WTC11 (cell line): ENCODE results near the gene MS4A14. TPM values are rescaled to one million over a fixed set of nuclear protein-coding genes. Genes with fewer than 3 reads are reported as not detected.

Source experiments
- ATAC-seq: fragments of 200-7000 bp; cut with Tn5 transposase; 2 replicates; pipeline ENCODE4 v1.10.0; 2021; ENCODE audit warnings: mild to moderate bottlenecking, moderate library complexity
- CTCF ChIA-PET: fragments of 300-600 bp; sonication (Branson Sonifier 250); formaldehyde crosslinking; loops from one replicate; lab custom pipeline; 2021; ENCODE audit warnings: antibody characterized with exemption; lab: Charles Lee
- POLR2A ChIA-PET: fragments of 350-600 bp; sonication (Branson Sonifier 250); formaldehyde crosslinking; loops from one replicate; lab custom pipeline; 2021; ENCODE audit warnings: antibody characterized with exemption; lab: Charles Lee
- DNase-seq: peaks from one replicate; pipeline ENCODE4 v3.0.0; 2021; ENCODE audit warnings: low spot score
- H3K27ac Mint-ChIP-seq: 2 replicates; pipeline ENCODE4 v1.8.0; 2021; ENCODE audit warnings: mixed read lengths
- H3K27me3 Mint-ChIP-seq: 2 replicates; pipeline ENCODE4 v1.8.0; 2021; ENCODE audit warnings: low read depth, mild to moderate bottlenecking, moderate library complexity, mixed read lengths
- H3K36me3 Mint-ChIP-seq: 2 replicates; pipeline ENCODE4 v1.8.0; 2021; ENCODE audit warnings: mixed read lengths
- H3K4me1 Mint-ChIP-seq: 2 replicates; pipeline ENCODE4 v1.8.0; 2022; ENCODE audit warnings: mixed read lengths
- H3K4me3 Mint-ChIP-seq: 2 replicates; pipeline ENCODE4 v1.8.0; 2021; ENCODE audit warnings: mild to moderate bottlenecking, moderate library complexity, mixed read lengths
- H3K9me3 Mint-ChIP-seq: 2 replicates; pipeline ENCODE4 v1.8.0; 2021; ENCODE audit warnings: mixed read lengths
- FOXK1 ChIP-seq: sonication (generic); formaldehyde crosslinking; IDR thresholded peaks from 2 replicates; pipeline ENCODE4 v1.8.0; 2022; ENCODE audit warnings: mild to moderate bottlenecking, moderate library complexity, missing genetic modification reagents
- HMGA2 ChIP-seq: fragments of 250-450 bp; sonication (Bioruptor Pico); IDR thresholded peaks from 2 replicates; pipeline ENCODE4 v1.4.0; 2021; ENCODE audit warnings: mild to moderate bottlenecking, moderate library complexity
- IRF2 ChIP-seq: sonication (generic); formaldehyde crosslinking; IDR thresholded peaks from 2 replicates; pipeline ENCODE4 v1.8.0; 2022; ENCODE audit warnings: low read depth, missing genetic modification reagents, borderline replicate concordance
- NFE2L1 ChIP-seq: sonication (generic); formaldehyde crosslinking; IDR thresholded peaks from 2 replicates; pipeline ENCODE4 v1.8.1; 2023; ENCODE audit warnings: missing genetic modification reagents
- RELA ChIP-seq: sonication (generic); formaldehyde crosslinking; IDR thresholded peaks from 2 replicates; pipeline ENCODE4 v1.8.1; 2022; ENCODE audit warnings: missing genetic modification reagents, mild to moderate bottlenecking, borderline replicate concordance
- SMAD4 ChIP-seq: sonication (generic); formaldehyde crosslinking; IDR thresholded peaks from 2 replicates; pipeline ENCODE4 v1.8.0; 2022; ENCODE audit warnings: mild to moderate bottlenecking, missing genetic modification reagents
- SOX15 ChIP-seq: fragments of 250-450 bp; sonication (Bioruptor Pico); IDR thresholded peaks from 2 replicates; pipeline ENCODE4 v1.9.0; 2021; ENCODE audit warnings: mild to moderate bottlenecking
- TEAD1 ChIP-seq: sonication (generic); formaldehyde crosslinking; IDR thresholded peaks from 2 replicates; pipeline ENCODE4 v1.8.0; 2022; ENCODE audit warnings: mild to moderate bottlenecking, missing genetic modification reagents
- TEAD4 ChIP-seq: sonication (generic); formaldehyde crosslinking; IDR thresholded peaks from 2 replicates; pipeline ENCODE4 v1.8.0; 2022; ENCODE audit warnings: mild to moderate bottlenecking, missing genetic modification reagents
- TP53 ChIP-seq: sonication (generic); formaldehyde crosslinking; IDR thresholded peaks from 2 replicates; pipeline ENCODE4 v1.8.1; 2023; ENCODE audit warnings: mild to moderate bottlenecking, missing genetic modification reagents
- ZBTB21 ChIP-seq: sonication (generic); formaldehyde crosslinking; IDR thresholded peaks from 2 replicates; pipeline ENCODE4 v1.8.1; 2023; ENCODE audit warnings: mild to moderate bottlenecking, missing genetic modification reagents, borderline replicate concordance
- ZNF138 ChIP-seq: sonication (generic); formaldehyde crosslinking; conservative IDR thresholded peaks from 2 replicates; pipeline ENCODE4 v1.8.1; 2022; ENCODE audit warnings: mild to moderate bottlenecking, moderate library complexity, missing genetic modification reagents
- ZNF232 ChIP-seq: sonication (generic); formaldehyde crosslinking; IDR thresholded peaks from 2 replicates; pipeline ENCODE4 v1.8.0; 2022; ENCODE audit warnings: mild to moderate bottlenecking, missing genetic modification reagents
- ZNF396 ChIP-seq: fragments of 250-450 bp; sonication (Bioruptor Pico); IDR thresholded peaks from 2 replicates; pipeline ENCODE4 v1.8.0; 2021; ENCODE audit warnings: mild to moderate bottlenecking, moderate library complexity, borderline replicate concordance
- total RNA-seq: library from RNA; stranded (reverse); gene quantifications from 3 replicates; pipeline ENCODE4 v1.2.3, GENCODE V29; 2021
- TF ChIP-seq, protein P1 (sequence below): sonication (generic); formaldehyde crosslinking; IDR thresholded peaks from 2 replicates; pipeline ENCODE4 v1.8.0; 2023; ENCODE audit warnings: missing genetic modification reagents, mild to moderate bottlenecking, borderline replicate concordance
- TF ChIP-seq, protein P2 (sequence below): fragments of 250-450 bp; sonication (Bioruptor Pico); conservative IDR thresholded peaks from 2 replicates; pipeline ENCODE4 v1.9.0; 2021; ENCODE audit warnings: mild to moderate bottlenecking
- TF ChIP-seq, protein P3 (sequence below): fragments of 250-450 bp; sonication (Bioruptor Pico); IDR thresholded peaks from 2 replicates; pipeline ENCODE4 v1.8.0; 2021; ENCODE audit warnings: mild to moderate bottlenecking
- TF ChIP-seq, protein P4 (sequence below): sonication (generic); formaldehyde crosslinking; IDR thresholded peaks from 2 replicates; pipeline ENCODE4 v1.8.1; 2023; ENCODE audit warnings: mild to moderate bottlenecking, missing genetic modification reagents, moderate library complexity
- TF ChIP-seq, protein P5 (sequence below): sonication (generic); formaldehyde crosslinking; IDR thresholded peaks from 2 replicates; pipeline ENCODE4 v1.8.0; 2022; ENCODE audit warnings: mild to moderate bottlenecking, missing genetic modification reagents
- TF ChIP-seq, protein P6 (sequence below): fragments of 250-450 bp; sonication (Bioruptor Pico); IDR thresholded peaks from 2 replicates; pipeline ENCODE4 v1.9.0; 2021; ENCODE audit warnings: moderate library complexity, mild to moderate bottlenecking, inconsistent platforms, borderline replicate concordance
- TF ChIP-seq, protein P7 (sequence below): sonication (generic); formaldehyde crosslinking; IDR thresholded peaks from 2 replicates; pipeline ENCODE4 v1.8.1; 2022; ENCODE audit warnings: mild to moderate bottlenecking, moderate library complexity, missing genetic modification reagents

The MS4A14 gene
- total RNA-seq, 1 experiment from 2014 or later = not detected

DNA sequence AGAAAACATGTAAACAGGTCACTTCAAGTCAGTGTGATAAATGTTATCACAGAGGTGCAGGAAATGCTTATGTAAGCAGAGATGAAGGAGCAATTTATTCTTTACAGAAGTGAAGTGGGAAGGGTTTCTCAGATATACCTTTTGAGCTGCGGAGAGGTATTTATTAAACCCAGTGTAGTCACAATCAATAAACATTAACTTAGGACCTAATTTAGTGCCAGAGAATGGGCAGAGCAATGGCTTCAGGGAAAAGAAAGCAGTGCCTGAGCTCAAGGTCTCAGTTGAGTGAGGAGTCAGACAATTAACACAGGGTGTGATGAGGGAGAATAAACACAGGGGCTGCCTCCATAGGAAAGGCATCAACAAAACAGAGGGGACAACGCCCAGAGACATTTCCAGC, 35.0 kb downstream of the MS4A14 start (continued):
- TF ChIP-seq, protein P1, sequence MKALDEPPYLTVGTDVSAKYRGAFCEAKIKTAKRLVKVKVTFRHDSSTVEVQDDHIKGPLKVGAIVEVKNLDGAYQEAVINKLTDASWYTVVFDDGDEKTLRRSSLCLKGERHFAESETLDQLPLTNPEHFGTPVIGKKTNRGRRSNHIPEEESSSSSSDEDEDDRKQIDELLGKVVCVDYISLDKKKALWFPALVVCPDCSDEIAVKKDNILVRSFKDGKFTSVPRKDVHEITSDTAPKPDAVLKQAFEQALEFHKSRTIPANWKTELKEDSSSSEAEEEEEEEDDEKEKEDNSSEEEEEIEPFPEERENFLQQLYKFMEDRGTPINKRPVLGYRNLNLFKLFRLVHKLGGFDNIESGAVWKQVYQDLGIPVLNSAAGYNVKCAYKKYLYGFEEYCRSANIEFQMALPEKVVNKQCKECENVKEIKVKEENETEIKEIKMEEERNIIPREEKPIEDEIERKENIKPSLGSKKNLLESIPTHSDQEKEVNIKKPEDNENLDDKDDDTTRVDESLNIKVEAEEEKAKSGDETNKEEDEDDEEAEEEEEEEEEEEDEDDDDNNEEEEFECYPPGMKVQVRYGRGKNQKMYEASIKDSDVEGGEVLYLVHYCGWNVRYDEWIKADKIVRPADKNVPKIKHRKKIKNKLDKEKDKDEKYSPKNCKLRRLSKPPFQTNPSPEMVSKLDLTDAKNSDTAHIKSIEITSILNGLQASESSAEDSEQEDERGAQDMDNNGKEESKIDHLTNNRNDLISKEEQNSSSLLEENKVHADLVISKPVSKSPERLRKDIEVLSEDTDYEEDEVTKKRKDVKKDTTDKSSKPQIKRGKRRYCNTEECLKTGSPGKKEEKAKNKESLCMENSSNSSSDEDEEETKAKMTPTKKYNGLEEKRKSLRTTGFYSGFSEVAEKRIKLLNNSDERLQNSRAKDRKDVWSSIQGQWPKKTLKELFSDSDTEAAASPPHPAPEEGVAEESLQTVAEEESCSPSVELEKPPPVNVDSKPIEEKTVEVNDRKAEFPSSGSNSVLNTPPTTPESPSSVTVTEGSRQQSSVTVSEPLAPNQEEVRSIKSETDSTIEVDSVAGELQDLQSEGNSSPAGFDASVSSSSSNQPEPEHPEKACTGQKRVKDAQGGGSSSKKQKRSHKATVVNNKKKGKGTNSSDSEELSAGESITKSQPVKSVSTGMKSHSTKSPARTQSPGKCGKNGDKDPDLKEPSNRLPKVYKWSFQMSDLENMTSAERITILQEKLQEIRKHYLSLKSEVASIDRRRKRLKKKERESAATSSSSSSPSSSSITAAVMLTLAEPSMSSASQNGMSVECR (CRISPR knock-in tag) = no peak
- TF ChIP-seq, protein P2, sequence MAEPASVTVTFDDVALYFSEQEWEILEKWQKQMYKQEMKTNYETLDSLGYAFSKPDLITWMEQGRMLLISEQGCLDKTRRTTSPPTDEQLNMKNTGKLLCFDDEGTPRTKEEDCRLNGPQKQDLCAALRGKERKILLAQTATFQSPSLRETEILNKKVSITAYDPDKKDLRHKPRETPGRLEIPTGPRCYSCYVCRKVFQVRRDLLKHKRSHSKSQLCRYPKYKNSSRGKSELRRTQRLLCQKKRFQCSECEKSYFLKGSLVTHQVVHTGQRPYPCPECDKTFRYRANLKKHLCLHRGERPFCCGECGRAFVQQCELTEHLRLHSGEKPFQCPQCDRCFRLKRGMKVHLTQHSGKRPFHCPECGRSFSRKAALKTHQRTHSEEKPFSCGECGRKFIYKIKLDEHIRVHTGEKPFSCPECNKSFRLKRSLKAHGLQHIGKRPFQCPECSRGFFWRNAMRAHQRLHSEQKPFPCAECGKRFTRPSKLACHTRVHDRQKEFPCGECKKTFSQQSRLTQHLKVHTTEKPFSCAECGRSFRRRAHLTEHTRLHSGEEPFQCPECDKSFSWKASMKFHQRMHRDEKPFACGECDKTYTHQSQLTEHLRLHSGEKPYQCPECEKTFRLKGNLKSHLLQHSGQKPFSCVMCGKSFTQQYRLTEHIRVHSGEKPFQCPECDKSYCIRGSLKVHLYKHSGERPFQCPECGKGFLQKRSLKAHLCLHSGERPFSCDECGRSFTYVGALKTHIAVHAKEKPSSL (CRISPR knock-in tag) = no peak
- TF ChIP-seq FOXK1 (no peak), TEAD1 (CRISPR knock-in tag) (no peak), ZNF232 (CRISPR knock-in tag) (no peak), SMAD4 (no peak), TP53 (CRISPR knock-in tag) (no peak), HMGA2 (CRISPR knock-in tag) (no peak), TEAD4 (CRISPR knock-in tag) (no peak), SOX15 (CRISPR knock-in tag) (no peak)
- TF ChIP-seq, protein P3, sequence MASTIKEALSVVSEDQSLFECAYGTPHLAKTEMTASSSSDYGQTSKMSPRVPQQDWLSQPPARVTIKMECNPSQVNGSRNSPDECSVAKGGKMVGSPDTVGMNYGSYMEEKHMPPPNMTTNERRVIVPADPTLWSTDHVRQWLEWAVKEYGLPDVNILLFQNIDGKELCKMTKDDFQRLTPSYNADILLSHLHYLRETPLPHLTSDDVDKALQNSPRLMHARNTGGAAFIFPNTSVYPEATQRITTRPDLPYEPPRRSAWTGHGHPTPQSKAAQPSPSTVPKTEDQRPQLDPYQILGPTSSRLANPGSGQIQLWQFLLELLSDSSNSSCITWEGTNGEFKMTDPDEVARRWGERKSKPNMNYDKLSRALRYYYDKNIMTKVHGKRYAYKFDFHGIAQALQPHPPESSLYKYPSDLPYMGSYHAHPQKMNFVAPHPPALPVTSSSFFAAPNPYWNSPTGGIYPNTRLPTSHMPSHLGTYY (CRISPR knock-in tag) = no peak
- TF ChIP-seq, protein P4, sequence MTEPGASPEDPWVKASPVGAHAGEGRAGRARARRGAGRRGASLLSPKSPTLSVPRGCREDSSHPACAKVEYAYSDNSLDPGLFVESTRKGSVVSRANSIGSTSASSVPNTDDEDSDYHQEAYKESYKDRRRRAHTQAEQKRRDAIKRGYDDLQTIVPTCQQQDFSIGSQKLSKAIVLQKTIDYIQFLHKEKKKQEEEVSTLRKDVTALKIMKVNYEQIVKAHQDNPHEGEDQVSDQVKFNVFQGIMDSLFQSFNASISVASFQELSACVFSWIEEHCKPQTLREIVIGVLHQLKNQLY (CRISPR knock-in tag) = no peak
- TF ChIP-seq, protein P5, sequence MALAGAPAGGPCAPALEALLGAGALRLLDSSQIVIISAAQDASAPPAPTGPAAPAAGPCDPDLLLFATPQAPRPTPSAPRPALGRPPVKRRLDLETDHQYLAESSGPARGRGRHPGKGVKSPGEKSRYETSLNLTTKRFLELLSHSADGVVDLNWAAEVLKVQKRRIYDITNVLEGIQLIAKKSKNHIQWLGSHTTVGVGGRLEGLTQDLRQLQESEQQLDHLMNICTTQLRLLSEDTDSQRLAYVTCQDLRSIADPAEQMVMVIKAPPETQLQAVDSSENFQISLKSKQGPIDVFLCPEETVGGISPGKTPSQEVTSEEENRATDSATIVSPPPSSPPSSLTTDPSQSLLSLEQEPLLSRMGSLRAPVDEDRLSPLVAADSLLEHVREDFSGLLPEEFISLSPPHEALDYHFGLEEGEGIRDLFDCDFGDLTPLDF (CRISPR knock-in tag) = no peak

DNA sequence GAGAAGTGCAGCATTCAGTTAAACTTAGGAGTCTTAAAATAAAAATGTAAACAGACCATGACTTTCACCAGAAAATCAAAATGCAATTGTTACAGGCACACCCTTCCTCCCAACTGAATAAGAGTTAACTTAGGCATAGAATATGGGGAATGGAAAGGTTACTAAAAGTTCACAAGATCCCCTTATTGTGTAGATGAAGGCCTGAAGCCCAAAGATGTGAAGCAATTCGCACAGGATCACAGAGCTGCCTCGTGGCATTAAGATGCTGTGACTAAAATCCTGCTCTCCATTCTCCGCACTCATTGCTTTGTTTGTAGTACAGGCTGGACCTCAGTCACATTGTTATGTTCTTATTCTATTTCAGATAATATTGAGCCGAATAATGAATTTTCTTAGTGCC, 37.1 kb downstream of the MS4A14 start:
- Mint-ChIP-seq H3K27ac (no peak overlapping the region), H3K4me3 (no peak overlapping the region), H3K36me3 (no peaks in the 10 kb centered on the region), H3K9me3 (peaks cover 3% of the 10 kb centered on the region; the same call in 1 of the 2 replicates), H3K27me3 (peaks cover 5% of the 10 kb centered on the region; the same call in 1 of the 2 replicates), H3K4me1 (peaks cover 22% of the 10 kb centered on the region)
- DNase-seq (no peak), ATAC-seq (no peak)
- TF ChIP-seq NFE2L1 (CRISPR knock-in tag) (no peak), IRF2 (CRISPR knock-in tag) (no peak), ZNF138 (CRISPR knock-in tag) (no peak), ZBTB21 (no peak), HMGA2 (CRISPR knock-in tag) (no peak), ZNF396 (CRISPR knock-in tag) (no peak), RELA (CRISPR knock-in tag) (no peak)
- TF ChIP-seq, protein P6, sequence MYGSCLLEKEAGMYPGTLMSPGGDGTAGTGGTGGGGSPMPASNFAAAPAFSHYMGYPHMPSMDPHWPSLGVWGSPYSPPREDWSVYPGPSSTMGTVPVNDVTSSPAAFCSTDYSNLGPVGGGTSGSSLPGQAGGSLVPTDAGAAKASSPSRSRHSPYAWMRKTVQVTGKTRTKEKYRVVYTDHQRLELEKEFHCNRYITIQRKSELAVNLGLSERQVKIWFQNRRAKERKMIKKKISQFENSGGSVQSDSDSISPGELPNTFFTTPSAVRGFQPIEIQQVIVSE (CRISPR knock-in tag) = no peak
- TF ChIP-seq, protein P7, sequence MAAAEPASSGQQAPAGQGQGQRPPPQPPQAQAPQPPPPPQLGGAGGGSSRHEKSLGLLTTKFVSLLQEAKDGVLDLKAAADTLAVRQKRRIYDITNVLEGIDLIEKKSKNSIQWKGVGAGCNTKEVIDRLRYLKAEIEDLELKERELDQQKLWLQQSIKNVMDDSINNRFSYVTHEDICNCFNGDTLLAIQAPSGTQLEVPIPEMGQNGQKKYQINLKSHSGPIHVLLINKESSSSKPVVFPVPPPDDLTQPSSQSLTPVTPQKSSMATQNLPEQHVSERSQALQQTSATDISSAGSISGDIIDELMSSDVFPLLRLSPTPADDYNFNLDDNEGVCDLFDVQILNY (CRISPR knock-in tag) = no peak
- CTCF ChIA-PET = no interaction called here
- POLR2A ChIA-PET = no interaction called here
